ENCODE measurements around the gene CACNA1A.

Gene CACNA1A

GRCh38 chr19:13225973-13226865 is 280.1 kb downstream of the CACNA1A start:
- in situ Hi-C loops (cut with HindIII; ENCODE audit: low pct_ligation_motif_present, low sequenced_read_pairs) = no loop called here
- H3K4me3 ChIP-seq (ENCODE audit: low read depth, low read length) = no peak overlapping the region
- no peak for DNase-seq
- no peaks in the 10 kb centered on the region for H3K27me3 ChIP-seq (replicated peaks)
- no peak for TF ChIP-seq CTCF (IDR thresholded peaks at IDR 0.05; ENCODE audit: low read depth, low read length, missing control alignments)
- no peaks in the 10 kb centered on the region for H3K36me3 ChIP-seq (replicated peaks)
- H3K27ac ChIP-seq = no peak overlapping the region

GRCh38 chr19:13225085-13225484 is 281.2 kb downstream of the CACNA1A start:
- no peak for TF ChIP-seq CTCF (IDR thresholded peaks at IDR 0.05; ENCODE audit: low read depth, low read length, missing control alignments)
- Histone ChIP-seq H3K27ac (no peak overlapping the region), H3K4me3 (ENCODE audit: low read depth, low read length) (no peak overlapping the region), H3K27me3 (replicated peaks) (no peaks in the 10 kb centered on the region), H3K36me3 (replicated peaks) (no peaks in the 10 kb centered on the region)
- in situ Hi-C loops (cut with HindIII; ENCODE audit: low pct_ligation_motif_present, low sequenced_read_pairs) = no loop called here
- DNase-seq = no peak

GRCh38 chr19:13220847-13221246 is 285.4 kb downstream of the CACNA1A start:
- DNase-seq = no peak
- no peak for TF ChIP-seq CTCF (IDR thresholded peaks at IDR 0.05; ENCODE audit: low read depth, low read length, missing control alignments)
- Histone ChIP-seq H3K4me3 (ENCODE audit: low read depth, low read length) (no peak overlapping the region), H3K36me3 (replicated peaks) (no peaks in the 10 kb centered on the region), H3K27me3 (replicated peaks) (no peaks in the 10 kb centered on the region), H3K27ac (no peak overlapping the region)
- in situ Hi-C loops (cut with HindIII; ENCODE audit: low pct_ligation_motif_present, low sequenced_read_pairs) = no loop called here

GRCh38 chr19:13215572-13216380 is 290.5 kb downstream of the CACNA1A start:
- in situ Hi-C loops (cut with HindIII; ENCODE audit: low pct_ligation_motif_present, low sequenced_read_pairs) = no loop called here
- no peak overlapping the region for H3K4me3 ChIP-seq (ENCODE audit: low read depth, low read length)
- DNase-seq = no peak
- no peaks in the 10 kb centered on the region for H3K36me3 ChIP-seq (replicated peaks)
- H3K27ac ChIP-seq = no peak overlapping the region
- no peaks in the 10 kb centered on the region for H3K27me3 ChIP-seq (replicated peaks)
- TF ChIP-seq CTCF (IDR thresholded peaks at IDR 0.05; ENCODE audit: low read depth, low read length, missing control alignments) = no peak

GRCh38 chr19:13214036-13214730 is 292.1 kb downstream of the CACNA1A start:
- no peaks in the 10 kb centered on the region for H3K27me3 ChIP-seq (replicated peaks)

More at GRCh38 chr19:13214036-13214730, 292.1 kb downstream of the CACNA1A start:
- in situ Hi-C loops (cut with HindIII; ENCODE audit: low pct_ligation_motif_present, low sequenced_read_pairs) = no loop called here
- H3K36me3 ChIP-seq (replicated peaks) = no peaks in the 10 kb centered on the region
- DNase-seq = no peak
- TF ChIP-seq CTCF (IDR thresholded peaks at IDR 0.05; ENCODE audit: low read depth, low read length, missing control alignments) = no peak
- H3K4me3 ChIP-seq (ENCODE audit: low read depth, low read length) = no peak overlapping the region
- no peak overlapping the region for H3K27ac ChIP-seq

All from brain microvascular endothelial cell (primary cell).